K562 (cell line): ENCODE results near the gene ZNF581. TPM values are rescaled to one million over a fixed set of nuclear protein-coding genes. Genes with fewer than 3 reads are reported as not detected.

ENCODE experiments used
- CCAR2 ChIP-seq: fragments of 200-400 bp; formaldehyde crosslinking; IDR thresholded peaks from 2 replicates; pipeline ENCODE4 v1.6.1; 2017; ENCODE audit warnings: mild to moderate bottlenecking, low read depth, low read length
- KDM5B ChIP-seq: fragments of 200-600 bp; sonication (generic); IDR thresholded peaks from 2 replicates; pipeline ENCODE4 v1.6.1; 2012; ENCODE audit warnings: low read depth, mild to moderate bottlenecking, moderate library complexity, low read length, control low read depth, inconsistent platforms; ENCODE audit not compliant: insufficient replicate concordance
- KLF6 ChIP-seq: fragments of 250-450 bp; sonication (Bioruptor Pico); IDR thresholded peaks from 2 replicates; pipeline ENCODE4 v1.4.0; 2020; ENCODE audit warnings: mild to moderate bottlenecking, moderate library complexity, borderline replicate concordance
- NFE2L1 ChIP-seq: fragments of 450-650 bp; IDR thresholded peaks from 2 replicates; pipeline ENCODE4 v1.6.1; 2016; ENCODE audit warnings: missing genetic modification characterization, low read depth, mild to moderate bottlenecking, missing compliant biosample characterization, moderate library complexity, borderline replicate concordance
- NR2C2 ChIP-seq, 2 experiments: fragments of 200-800 bp in 1 of 2; sonication (Bioruptor generic) in 1 of 2; sonication (generic) in 1 of 2; formaldehyde crosslinking in 1 of 2; IDR thresholded peaks; 2 replicates each; pipeline versions ENCODE4 v1.6.1 to v1.8.0; 2016 to 2022; ENCODE audit warnings: mild to moderate bottlenecking in 1 of 2, missing compliant biosample characterization in 1 of 2, missing genetic modification characterization in 1 of 2, missing genetic modification reagents in 1 of 2
- RCOR1 ChIP-seq, 2 experiments: IDR thresholded peaks; 2 replicates each; pipeline ENCODE4 v1.6.1; 2012; ENCODE audit warnings: low read depth in 2 of 2, low read length in 2 of 2, borderline replicate concordance in 1 of 2, improper control_type of control experiment in 1 of 2
- RFX5 ChIP-seq: IDR thresholded peaks from 2 replicates; pipeline ENCODE4 v1.6.1; 2011; ENCODE audit warnings: low read depth, mild to moderate bottlenecking, improper control_type of control experiment, low read length
- SAFB ChIP-seq: fragments of 200-400 bp; formaldehyde crosslinking; IDR thresholded peaks from 2 replicates; pipeline ENCODE4 v1.6.1; 2017; ENCODE audit warnings: low read depth, low read length, borderline replicate concordance
- SRSF1 ChIP-seq: fragments of 200-400 bp; formaldehyde crosslinking; IDR thresholded peaks from 2 replicates; pipeline ENCODE4 v1.6.1; 2017; ENCODE audit warnings: mild to moderate bottlenecking, low read depth, low read length, moderate library complexity
- TEAD1 ChIP-seq, 2 experiments: fragments of 450-650 bp in 1 of 2; sonication (generic) in 1 of 2; formaldehyde crosslinking; IDR thresholded peaks; 2 replicates each; pipeline versions ENCODE4 v1.4.0 to v1.8.0; 2020 to 2022; ENCODE audit warnings: mild to moderate bottlenecking in 2 of 2, missing genetic modification reagents in 1 of 2
- ZBTB7A ChIP-seq: IDR thresholded peaks from 2 replicates; pipeline ENCODE4 v1.6.1; 2011; ENCODE audit warnings: low read depth, mild to moderate bottlenecking, low read length, moderate library complexity, borderline replicate concordance; ENCODE audit not compliant: control insufficient read depth
- ZKSCAN1 ChIP-seq: fragments of 150-350 bp; IDR thresholded peaks from 2 replicates; pipeline ENCODE4 v1.6.1; 2016; ENCODE audit warnings: low read depth, low read length
- ZKSCAN3 ChIP-seq: fragments of 250-450 bp; sonication (Bioruptor Pico); IDR thresholded peaks from 2 replicates; pipeline ENCODE4 v1.4.0; 2020
- ZNF77 ChIP-seq: fragments of 250-450 bp; sonication (Bioruptor Pico); IDR thresholded peaks from 2 replicates; pipeline ENCODE4 v1.5.0; 2020
- polyA plus RNA-seq, 8 experiments: library from polyadenylated mRNA; depleted of rRNA in 4 of 8; stranded (reverse) in 5 of 8; unstranded in 3 of 8; fragments of >200 nt; fragmentation: Nextera tagmentation in 2 of 8; fragmentation: Illumina TruSeq in 1 of 8; extraction: Ambion mirVana in 2 of 8; extraction: Trizol in 1 of 8; gene quantifications; 2 replicates each; pipeline versions ENCODE4 v1.2.1 to v1.2.3, GENCODE V29; 2011 to 2014; ENCODE audit warnings: inconsistent platforms in 1 of 8, missing spikeins in 1 of 8
- total RNA-seq, 7 experiments: library from RNA; depleted of rRNA in 6 of 7; stranded (reverse); fragments of >200 nt in 6 of 7; fragmentation: Illumina TruSeq in 2 of 7; extraction: Trizol in 2 of 7; gene quantifications; 2 replicates each; pipeline versions ENCODE4 v1.2.1 to v1.2.3, GENCODE V29; 2011 to 2021; ENCODE audit warnings: low replicate concordance in 1 of 7
- TF ChIP-seq, protein P1 (sequence below): fragments of 450-650 bp; IDR thresholded peaks from 2 replicates; pipeline ENCODE4 v1.6.1; 2016; ENCODE audit warnings: mild to moderate bottlenecking, moderate library complexity

ZNF581 gene
- total and polyA plus RNA-seq, 9 of the 15 experiments (the other 6 are each of a cell fraction or from before 2014, with no cell fraction given) = 2.4 to 39.4 (median 15.4) TPM

- TF ChIP-seq ZKSCAN3 (CRISPR knock-in tag) (no peak), RCOR1 (IDR thresholded peaks at IDR 0.05; ENCODE audit: borderline replicate concordance in 1 of 2, low read depth in 2 of 2, low read length in 2 of 2) (no peak), NFE2L1 (tag) (no peak), SRSF1 (no peak), CCAR2 (no peak), TEAD1 (CRISPR knock-in tag; IDR thresholded peaks at IDR 0.05) (no peak), SAFB (no peak), ZNF77 (CRISPR knock-in tag) (no peak), KLF6 (CRISPR knock-in tag) (no peak), ZKSCAN1 (no peak), RFX5 (no peak), KDM5B (peak; percentile 62), ZBTB7A (peak; percentile 30; the same call in 1 of the 2 replicates), NR2C2 (CRISPR knock-in tag; IDR thresholded peaks at IDR 0.05) (no peak), NR2C2 (tag; IDR thresholded peaks at IDR 0.05) (peak; percentile 23; the same call in 1 of the 2 replicates)
- TF ChIP-seq, protein P1, sequence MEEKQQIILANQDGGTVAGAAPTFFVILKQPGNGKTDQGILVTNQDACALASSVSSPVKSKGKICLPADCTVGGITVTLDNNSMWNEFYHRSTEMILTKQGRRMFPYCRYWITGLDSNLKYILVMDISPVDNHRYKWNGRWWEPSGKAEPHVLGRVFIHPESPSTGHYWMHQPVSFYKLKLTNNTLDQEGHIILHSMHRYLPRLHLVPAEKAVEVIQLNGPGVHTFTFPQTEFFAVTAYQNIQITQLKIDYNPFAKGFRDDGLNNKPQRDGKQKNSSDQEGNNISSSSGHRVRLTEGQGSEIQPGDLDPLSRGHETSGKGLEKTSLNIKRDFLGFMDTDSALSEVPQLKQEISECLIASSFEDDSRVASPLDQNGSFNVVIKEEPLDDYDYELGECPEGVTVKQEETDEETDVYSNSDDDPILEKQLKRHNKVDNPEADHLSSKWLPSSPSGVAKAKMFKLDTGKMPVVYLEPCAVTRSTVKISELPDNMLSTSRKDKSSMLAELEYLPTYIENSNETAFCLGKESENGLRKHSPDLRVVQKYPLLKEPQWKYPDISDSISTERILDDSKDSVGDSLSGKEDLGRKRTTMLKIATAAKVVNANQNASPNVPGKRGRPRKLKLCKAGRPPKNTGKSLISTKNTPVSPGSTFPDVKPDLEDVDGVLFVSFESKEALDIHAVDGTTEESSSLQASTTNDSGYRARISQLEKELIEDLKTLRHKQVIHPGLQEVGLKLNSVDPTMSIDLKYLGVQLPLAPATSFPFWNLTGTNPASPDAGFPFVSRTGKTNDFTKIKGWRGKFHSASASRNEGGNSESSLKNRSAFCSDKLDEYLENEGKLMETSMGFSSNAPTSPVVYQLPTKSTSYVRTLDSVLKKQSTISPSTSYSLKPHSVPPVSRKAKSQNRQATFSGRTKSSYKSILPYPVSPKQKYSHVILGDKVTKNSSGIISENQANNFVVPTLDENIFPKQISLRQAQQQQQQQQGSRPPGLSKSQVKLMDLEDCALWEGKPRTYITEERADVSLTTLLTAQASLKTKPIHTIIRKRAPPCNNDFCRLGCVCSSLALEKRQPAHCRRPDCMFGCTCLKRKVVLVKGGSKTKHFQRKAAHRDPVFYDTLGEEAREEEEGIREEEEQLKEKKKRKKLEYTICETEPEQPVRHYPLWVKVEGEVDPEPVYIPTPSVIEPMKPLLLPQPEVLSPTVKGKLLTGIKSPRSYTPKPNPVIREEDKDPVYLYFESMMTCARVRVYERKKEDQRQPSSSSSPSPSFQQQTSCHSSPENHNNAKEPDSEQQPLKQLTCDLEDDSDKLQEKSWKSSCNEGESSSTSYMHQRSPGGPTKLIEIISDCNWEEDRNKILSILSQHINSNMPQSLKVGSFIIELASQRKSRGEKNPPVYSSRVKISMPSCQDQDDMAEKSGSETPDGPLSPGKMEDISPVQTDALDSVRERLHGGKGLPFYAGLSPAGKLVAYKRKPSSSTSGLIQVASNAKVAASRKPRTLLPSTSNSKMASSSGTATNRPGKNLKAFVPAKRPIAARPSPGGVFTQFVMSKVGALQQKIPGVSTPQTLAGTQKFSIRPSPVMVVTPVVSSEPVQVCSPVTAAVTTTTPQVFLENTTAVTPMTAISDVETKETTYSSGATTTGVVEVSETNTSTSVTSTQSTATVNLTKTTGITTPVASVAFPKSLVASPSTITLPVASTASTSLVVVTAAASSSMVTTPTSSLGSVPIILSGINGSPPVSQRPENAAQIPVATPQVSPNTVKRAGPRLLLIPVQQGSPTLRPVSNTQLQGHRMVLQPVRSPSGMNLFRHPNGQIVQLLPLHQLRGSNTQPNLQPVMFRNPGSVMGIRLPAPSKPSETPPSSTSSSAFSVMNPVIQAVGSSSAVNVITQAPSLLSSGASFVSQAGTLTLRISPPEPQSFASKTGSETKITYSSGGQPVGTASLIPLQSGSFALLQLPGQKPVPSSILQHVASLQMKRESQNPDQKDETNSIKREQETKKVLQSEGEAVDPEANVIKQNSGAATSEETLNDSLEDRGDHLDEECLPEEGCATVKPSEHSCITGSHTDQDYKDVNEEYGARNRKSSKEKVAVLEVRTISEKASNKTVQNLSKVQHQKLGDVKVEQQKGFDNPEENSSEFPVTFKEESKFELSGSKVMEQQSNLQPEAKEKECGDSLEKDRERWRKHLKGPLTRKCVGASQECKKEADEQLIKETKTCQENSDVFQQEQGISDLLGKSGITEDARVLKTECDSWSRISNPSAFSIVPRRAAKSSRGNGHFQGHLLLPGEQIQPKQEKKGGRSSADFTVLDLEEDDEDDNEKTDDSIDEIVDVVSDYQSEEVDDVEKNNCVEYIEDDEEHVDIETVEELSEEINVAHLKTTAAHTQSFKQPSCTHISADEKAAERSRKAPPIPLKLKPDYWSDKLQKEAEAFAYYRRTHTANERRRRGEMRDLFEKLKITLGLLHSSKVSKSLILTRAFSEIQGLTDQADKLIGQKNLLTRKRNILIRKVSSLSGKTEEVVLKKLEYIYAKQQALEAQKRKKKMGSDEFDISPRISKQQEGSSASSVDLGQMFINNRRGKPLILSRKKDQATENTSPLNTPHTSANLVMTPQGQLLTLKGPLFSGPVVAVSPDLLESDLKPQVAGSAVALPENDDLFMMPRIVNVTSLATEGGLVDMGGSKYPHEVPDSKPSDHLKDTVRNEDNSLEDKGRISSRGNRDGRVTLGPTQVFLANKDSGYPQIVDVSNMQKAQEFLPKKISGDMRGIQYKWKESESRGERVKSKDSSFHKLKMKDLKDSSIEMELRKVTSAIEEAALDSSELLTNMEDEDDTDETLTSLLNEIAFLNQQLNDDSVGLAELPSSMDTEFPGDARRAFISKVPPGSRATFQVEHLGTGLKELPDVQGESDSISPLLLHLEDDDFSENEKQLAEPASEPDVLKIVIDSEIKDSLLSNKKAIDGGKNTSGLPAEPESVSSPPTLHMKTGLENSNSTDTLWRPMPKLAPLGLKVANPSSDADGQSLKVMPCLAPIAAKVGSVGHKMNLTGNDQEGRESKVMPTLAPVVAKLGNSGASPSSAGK = no peak
Observed at GRCh38 chr19:55648585-55649267, 5.3 kb downstream of the ZNF581 start (continued).
